PFSK-1 (cell line): Measurements from ENCODE around the gene FAF1.

Source experiments
- POLR2AphosphoS5 ChIP-seq: IDR thresholded peaks from 2 replicates; pipeline ENCODE4 v1.6.1; 2012; ENCODE audit warnings: low read depth, mild to moderate bottlenecking, control low read depth, low read length, moderate library complexity
- REST ChIP-seq, 2 experiments: IDR thresholded peaks; 2 replicates each; pipeline versions ENCODE4 v1.6.1 to v1.8.0; 2011 to 2012; ENCODE audit warnings: low read depth in 2 of 2, low read length in 2 of 2, control low read depth in 1 of 2, inconsistent platforms in 1 of 2, mild to moderate bottlenecking in 1 of 2, moderate library complexity in 1 of 2; ENCODE audit not compliant: insufficient read depth in 1 of 2

- TF ChIP-seq REST (IDR thresholded peaks at IDR 0.05; ENCODE audit: insufficient read depth in 1 of 2, low read depth in 2 of 2, low read length in 2 of 2) (no peak), POLR2AphosphoS5 (no peak)
These were observed 483.3 kb downstream of the FAF1 start for GRCh38 chr1:50476800-50477199.
